Measurements from ENCODE around the gene LINGO1.

The LINGO1 gene

GRCh38 chr15:77620960-77621647 is 11.6 kb downstream of the LINGO1 start:
- H3K27ac ChIP-seq, result no peak overlapping the region
- TF ChIP-seq, protein P1, sequence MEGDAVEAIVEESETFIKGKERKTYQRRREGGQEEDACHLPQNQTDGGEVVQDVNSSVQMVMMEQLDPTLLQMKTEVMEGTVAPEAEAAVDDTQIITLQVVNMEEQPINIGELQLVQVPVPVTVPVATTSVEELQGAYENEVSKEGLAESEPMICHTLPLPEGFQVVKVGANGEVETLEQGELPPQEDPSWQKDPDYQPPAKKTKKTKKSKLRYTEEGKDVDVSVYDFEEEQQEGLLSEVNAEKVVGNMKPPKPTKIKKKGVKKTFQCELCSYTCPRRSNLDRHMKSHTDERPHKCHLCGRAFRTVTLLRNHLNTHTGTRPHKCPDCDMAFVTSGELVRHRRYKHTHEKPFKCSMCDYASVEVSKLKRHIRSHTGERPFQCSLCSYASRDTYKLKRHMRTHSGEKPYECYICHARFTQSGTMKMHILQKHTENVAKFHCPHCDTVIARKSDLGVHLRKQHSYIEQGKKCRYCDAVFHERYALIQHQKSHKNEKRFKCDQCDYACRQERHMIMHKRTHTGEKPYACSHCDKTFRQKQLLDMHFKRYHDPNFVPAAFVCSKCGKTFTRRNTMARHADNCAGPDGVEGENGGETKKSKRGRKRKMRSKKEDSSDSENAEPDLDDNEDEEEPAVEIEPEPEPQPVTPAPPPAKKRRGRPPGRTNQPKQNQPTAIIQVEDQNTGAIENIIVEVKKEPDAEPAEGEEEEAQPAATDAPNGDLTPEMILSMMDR (conservative IDR thresholded peaks at IDR 0.05; ENCODE audit: low read depth), result no peak
- no peak for DNase-seq (ENCODE audit: low spot score)
- POLR2A ChIA-PET (ENCODE audit: low non-redundant PET), result no interaction called here
- CTCF ChIA-PET, result interaction anchor here (1.5 kb wide), 1 partner anchor 12 kb away, joined by 5 read pairs; the partner anchor contains the start of gene LINGO1

- ChIA-PET POLR2A (ENCODE audit: low non-redundant PET) (no interaction called here), CTCF (no interaction called here)
- TF ChIP-seq, protein P1 (conservative IDR thresholded peaks at IDR 0.05; ENCODE audit: low read depth), result no peak
Observed at GRCh38 chr15:77620297-77620696, 12.4 kb downstream of the LINGO1 start.

GRCh38 chr15:77619883-77620282 is 12.8 kb downstream of the LINGO1 start:
- POLR2A ChIA-PET (ENCODE audit: low non-redundant PET), result no interaction called here
- TF ChIP-seq, protein P1 (conservative IDR thresholded peaks at IDR 0.05; ENCODE audit: low read depth), result no peak
- no peak for DNase-seq (ENCODE audit: low spot score)
- CTCF ChIA-PET, result interaction anchor here (3.5 kb wide), 1 partner anchor 14 kb away, joined by 19 read pairs; the partner anchor contains the start of gene LINGO1
- H3K27ac ChIP-seq, result no peak overlapping the region

More at GRCh38 chr15:77620297-77620696, 12.4 kb downstream of the LINGO1 start:
- H3K27ac ChIP-seq, result no peak overlapping the region
- DNase-seq (ENCODE audit: low spot score), result no peak

GRCh38 chr15:77617476-77618230 is 15.1 kb downstream of the LINGO1 start:
- H3K27ac ChIP-seq, result no peak overlapping the region
- TF ChIP-seq, protein P1 (conservative IDR thresholded peaks at IDR 0.05; ENCODE audit: low read depth), result 0 out of 2 replicates have a peak, but pooled peaks have one; percentile 17
- DNase-seq (ENCODE audit: low spot score), result no peak
- POLR2A ChIA-PET (ENCODE audit: low non-redundant PET), result no interaction called here
- CTCF ChIA-PET, result interaction anchor here (0.5 to 3.5 kb wide), 8 partner anchors 14 to 1178 kb away, joined by 3 to 19 read pairs (median 3); partner anchors contain the start of gene LINGO1

GRCh38 chr15:77616072-77616471 is 16.6 kb downstream of the LINGO1 start:
- TF ChIP-seq, protein P1 (conservative IDR thresholded peaks at IDR 0.05; ENCODE audit: low read depth), result no peak
- no peak for DNase-seq (ENCODE audit: low spot score)
- CTCF ChIA-PET, result no interaction called here
- POLR2A ChIA-PET (ENCODE audit: low non-redundant PET), result no interaction called here
- H3K27ac ChIP-seq, result no peak overlapping the region

- CTCF ChIA-PET, result interaction anchor here (0.6 to 1.0 kb wide), 2 partner anchors 18 to 157 kb away, joined by 3 to 5 read pairs; no protein-coding TSS in a partner anchor
- no peak overlapping the region for H3K27ac ChIP-seq
- POLR2A ChIA-PET (ENCODE audit: low non-redundant PET), result no interaction called here
- DNase-seq (ENCODE audit: low spot score), result no peak
- TF ChIP-seq, protein P1 (conservative IDR thresholded peaks at IDR 0.05; ENCODE audit: low read depth), result no peak
Observed at GRCh38 chr15:77615472-77615871, 17.2 kb downstream of the LINGO1 start.

Measured in RWPE1 (cell line).